HG02588 (cell line): Measurements from ENCODE around the gene CENPN.

Experiments used
- ATAC-seq: cut with Tn5 transposase; IDR thresholded peaks from one replicate; pipeline ENCODE4 v1.9.1; 2021; ENCODE audit warnings: mild to moderate bottlenecking, moderate library complexity; ENCODE audit not compliant: unreplicated experiment

The CENPN gene

GRCh38 chr16:81006813-81007695, at the start of gene CENPN, which contains the start of gene CMC2:
Gene CENPN (plus strand): TSS chr16:81007214. CDS start chr16:81011940, 4,726 bp downstream.
Gene CMC2 (minus strand): TSS chr16:81006885. CDS start chr16:80997394, 9,491 bp downstream.
- ATAC-seq = peak; percentile 84

GRCh38 chr16:80958284-80958683, 48.7 kb upstream of the CENPN start:
- ATAC-seq = no peak

GRCh38 chr16:80962879-80963278, 44.1 kb upstream of the CENPN start:
- no peak for ATAC-seq

GRCh38 chr16:80964351-80964750, 42.7 kb upstream of the CENPN start:
- ATAC-seq = no peak

GRCh38 chr16:80966617-80967016, 40.4 kb upstream of the CENPN start:
- no peak for ATAC-seq

- ATAC-seq = no peak
Observed at GRCh38 chr16:80968386-80969113, 38.5 kb upstream of the CENPN start.

- ATAC-seq = no peak
Observed at GRCh38 chr16:80969114-80969484, 37.9 kb upstream of the CENPN start.

- peak; percentile 66 for ATAC-seq
Observed at GRCh38 chr16:80971819-80972218, 35.2 kb upstream of the CENPN start.

GRCh38 chr16:80972611-80973010, 34.4 kb upstream of the CENPN start:
- no peak for ATAC-seq

GRCh38 chr16:80973991-80974390, 33.0 kb upstream of the CENPN start:
- ATAC-seq = no peak

- ATAC-seq = no peak
Observed at GRCh38 chr16:80974649-80975376, 32.2 kb upstream of the CENPN start.

- no peak for ATAC-seq
Observed at GRCh38 chr16:80976946-80977345, 30.1 kb upstream of the CENPN start.

- no peak for ATAC-seq
Observed at GRCh38 chr16:80981103-80981502, 25.9 kb upstream of the CENPN start.

GRCh38 chr16:80982646-80983045, 24.4 kb upstream of the CENPN start:
- ATAC-seq = no peak

- no peak for ATAC-seq
Observed at GRCh38 chr16:80984124-80984892, 22.7 kb upstream of the CENPN start.

- ATAC-seq = no peak
Observed at GRCh38 chr16:80985611-80986010, 21.4 kb upstream of the CENPN start.

- ATAC-seq = no peak
Observed at GRCh38 chr16:80986557-80986956, 20.5 kb upstream of the CENPN start.

- ATAC-seq = no peak
Observed at GRCh38 chr16:80988756-80989155, 18.3 kb upstream of the CENPN start.

- ATAC-seq = no peak
Observed at GRCh38 chr16:80989801-80990200, 17.2 kb upstream of the CENPN start.

GRCh38 chr16:80990577-80990976, 16.4 kb upstream of the CENPN start:
- ATAC-seq = no peak

- ATAC-seq = no peak
Observed at GRCh38 chr16:80990978-80991377, 16.0 kb upstream of the CENPN start.
